Hippocampal formation (tissue), 2 donors: ENCODE data around the gene HAUS6.
"Not testable (repeated sequence)": the region's sequence is repeated elsewhere in the genome, so short reads cannot be mapped to it uniquely, and the experiment has no call there.

Source experiments
- DNase-seq, 2 donors: peaks; one replicate each; lab custom pipeline; 2025; lab: John Stamatoyannopoulos, UW

Gene HAUS6

GRCh38 chr9:19102631-19103345 is at the start of gene HAUS6:
HAUS6 (minus strand) TSS chr9:19102904; CDS start chr9:19102651, 253 bp downstream.
- DNase-seq: peak; percentile 94 to 95

- DNase-seq: not testable (repeated sequence)
Observed at GRCh38 chr9:19152160-19152498, 49.4 kb upstream of the HAUS6 start.

GRCh38 chr9:19151425-19152159 is 48.9 kb upstream of the HAUS6 start:
- DNase-seq: no peak

GRCh38 chr9:19149230-19149629 is 46.5 kb upstream of the HAUS6 start:
- no peak for DNase-seq

DNA sequence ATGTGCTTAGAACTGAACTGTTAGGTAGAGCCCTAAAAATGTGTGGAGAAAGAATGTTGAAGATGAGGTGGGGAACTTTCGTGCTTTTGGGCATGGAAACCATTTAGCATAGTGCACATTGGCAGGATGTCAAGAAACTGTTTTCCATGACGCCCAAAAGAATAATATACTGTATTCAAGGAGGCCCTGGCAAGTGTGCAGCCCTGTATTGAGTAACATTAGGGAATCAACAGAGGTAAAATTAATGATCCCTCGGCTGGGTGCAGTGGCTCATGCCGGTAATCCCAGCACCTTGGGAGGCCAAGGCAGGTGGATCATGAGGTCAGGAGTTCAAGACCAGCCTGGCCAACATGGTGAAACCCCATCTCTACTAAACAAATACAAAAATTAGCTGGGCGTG is 45.5 kb upstream of the HAUS6 start:
- no peak for DNase-seq

DNA sequence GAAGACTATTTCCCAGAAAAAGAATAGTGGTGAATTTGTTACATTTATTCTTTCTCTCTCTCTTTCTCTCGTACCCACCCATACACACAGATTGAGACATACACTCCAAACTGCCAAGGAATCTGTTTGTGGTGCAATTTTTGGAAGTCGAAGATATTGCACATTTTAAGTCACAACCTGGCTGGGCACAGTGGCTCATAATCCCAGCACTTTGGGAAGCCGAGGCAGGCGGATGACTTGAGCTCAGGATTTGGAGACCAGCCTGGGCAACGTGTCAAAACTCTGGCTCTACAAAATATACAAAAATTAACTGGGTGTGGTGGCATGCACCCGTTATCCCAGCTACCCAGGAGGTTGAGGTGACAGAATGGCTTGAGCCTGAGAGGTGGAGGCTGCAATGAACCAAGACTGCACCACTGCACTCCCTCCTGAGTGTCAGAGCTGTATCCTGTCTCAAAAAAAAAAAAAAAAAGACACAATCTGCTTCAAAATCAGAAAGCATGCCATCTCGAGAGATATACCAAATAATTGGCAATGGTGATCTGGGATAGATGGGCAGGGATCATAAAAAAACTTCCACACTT is 43.8 kb upstream of the HAUS6 start:
- no peak for DNase-seq

GRCh38 chr9:19145881-19146280 is 43.2 kb upstream of the HAUS6 start:
- DNase-seq: no peak

DNA sequence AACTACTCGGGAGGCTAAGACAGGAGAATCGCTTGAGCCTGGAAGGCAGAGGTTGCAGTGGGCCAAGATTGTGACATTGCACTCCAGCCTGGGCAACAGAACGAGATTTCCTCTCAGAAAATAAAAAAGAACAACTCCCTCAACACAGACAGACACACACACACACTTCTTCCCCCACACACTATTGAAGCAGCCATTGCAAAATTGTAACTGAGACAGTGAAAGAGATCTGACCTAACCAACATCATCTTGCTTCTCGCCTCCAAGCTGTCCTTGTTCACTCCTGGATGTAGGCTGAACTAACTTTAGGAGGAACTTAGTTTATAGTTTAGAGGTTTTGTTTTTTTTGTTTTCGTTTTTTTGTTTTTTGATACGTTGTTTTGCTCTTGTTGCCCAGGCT is 37.6 kb upstream of the HAUS6 start:
- no peak for DNase-seq

DNA sequence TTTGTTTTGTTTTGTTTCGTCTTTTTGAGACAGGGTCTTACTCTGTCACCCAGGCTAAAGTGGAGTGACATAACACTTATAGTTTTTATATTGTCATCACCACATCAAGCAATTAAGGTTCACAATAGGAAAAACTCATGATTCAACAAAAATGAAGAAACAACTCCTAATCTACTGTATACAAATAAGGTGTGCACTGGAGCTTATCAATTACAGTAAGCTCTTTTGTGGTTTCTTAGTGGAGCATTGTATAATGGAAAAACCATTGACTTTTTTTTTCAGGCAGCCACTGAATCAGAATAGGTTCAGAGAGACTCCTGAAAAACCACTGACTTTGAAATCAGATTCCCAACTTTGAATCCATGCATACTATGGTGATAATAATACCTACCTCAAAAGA is 35.4 kb upstream of the HAUS6 start:
- DNase-seq: no peak

GRCh38 chr9:19137282-19137681 is 34.6 kb upstream of the HAUS6 start:
- no peak for DNase-seq

DNA sequence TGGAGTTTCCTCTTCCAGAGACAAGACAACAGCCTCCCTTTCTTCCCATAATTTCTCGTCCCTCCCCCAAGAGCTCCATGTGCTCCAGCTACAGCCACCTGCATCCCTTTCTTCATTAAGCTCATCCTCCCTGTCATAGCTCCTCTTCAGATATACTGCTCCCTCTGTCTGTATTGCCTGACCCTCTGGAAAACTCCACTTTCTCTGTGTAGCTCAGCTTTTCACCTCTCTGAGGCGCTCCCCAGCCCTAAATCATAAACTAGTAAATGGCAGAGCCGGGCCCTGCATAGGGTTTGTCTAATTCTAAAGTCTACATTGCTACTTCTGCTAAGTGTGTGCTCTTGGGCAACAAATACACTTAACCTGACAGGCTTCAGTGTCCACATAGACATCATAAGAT is 33.4 kb upstream of the HAUS6 start:
- DNase-seq: no peak

DNA sequence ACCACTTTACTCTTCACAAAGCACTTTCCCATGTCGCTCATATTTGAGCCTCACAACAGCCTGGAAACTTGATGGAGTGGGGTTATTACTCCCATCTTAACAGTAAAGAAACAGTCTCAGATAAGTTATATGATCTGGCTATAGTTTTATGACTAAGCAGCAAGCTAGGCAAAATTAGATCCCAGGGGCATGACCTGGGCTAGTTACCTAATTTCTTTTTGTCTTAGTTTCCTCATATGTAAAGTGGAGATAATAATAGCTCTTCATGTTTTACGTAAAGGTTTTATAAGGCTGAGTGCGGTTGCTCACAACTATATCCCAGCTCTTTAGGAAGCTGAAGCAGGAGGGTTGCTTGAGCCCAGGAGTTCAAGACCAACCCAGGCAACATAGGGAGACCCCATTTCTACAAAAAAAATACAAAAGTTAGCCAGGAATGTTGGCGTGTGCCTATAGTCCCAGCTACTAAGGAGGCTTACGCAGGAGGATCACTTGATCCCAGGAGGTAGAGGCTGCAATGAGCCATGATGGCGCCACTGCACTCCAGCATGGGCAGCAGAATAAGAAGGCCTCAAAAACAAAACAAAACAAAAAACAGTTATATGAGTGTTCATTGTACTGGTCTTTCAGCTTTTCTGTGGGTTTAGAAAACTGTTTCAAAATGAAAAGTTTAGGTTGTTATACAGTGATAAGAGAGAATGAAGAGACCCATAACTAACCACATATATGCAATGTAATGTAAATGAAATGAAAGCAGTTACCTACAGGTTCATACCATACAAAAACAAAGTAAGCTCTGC is 31.0 kb upstream of the HAUS6 start:
- no peak for DNase-seq

GRCh38 chr9:19130436-19130835 is 27.7 kb upstream of the HAUS6 start:
- no peak for DNase-seq

DNA sequence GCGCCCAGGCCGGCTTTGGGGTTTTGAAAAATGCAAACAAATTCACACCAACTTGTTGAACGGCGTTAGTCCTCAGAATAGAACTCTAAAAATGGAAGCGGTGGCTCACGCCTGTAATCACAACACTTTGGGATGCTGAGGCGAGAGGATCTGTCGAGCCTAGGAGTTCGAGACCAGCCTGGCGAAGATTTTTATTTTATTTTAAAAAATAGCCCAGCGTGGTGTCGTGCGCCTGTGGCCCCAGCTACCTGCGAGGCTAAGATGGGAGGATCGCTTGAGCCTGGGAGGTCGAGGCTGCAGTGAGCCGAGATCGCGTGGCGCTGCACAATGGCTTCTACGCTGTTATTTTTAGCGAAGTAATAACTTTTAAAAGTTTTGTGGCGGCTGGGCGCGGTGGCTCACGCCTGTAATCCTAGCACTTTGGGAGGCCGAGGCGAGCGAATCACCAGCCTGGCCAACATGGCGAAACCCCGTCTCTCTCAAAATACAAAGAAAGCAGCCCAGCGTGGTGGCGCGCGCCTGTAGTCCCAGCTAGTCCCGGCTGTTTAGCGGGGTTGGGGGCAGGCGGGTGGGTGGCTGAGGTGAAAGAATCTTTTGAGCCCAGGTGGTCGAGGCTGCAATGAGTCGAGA is 25.3 kb upstream of the HAUS6 start:
- DNase-seq: peak in 1 of 2 donors; percentile 22

- no peak for DNase-seq
Observed at GRCh38 chr9:19124430-19124793, 21.7 kb upstream of the HAUS6 start.

DNA sequence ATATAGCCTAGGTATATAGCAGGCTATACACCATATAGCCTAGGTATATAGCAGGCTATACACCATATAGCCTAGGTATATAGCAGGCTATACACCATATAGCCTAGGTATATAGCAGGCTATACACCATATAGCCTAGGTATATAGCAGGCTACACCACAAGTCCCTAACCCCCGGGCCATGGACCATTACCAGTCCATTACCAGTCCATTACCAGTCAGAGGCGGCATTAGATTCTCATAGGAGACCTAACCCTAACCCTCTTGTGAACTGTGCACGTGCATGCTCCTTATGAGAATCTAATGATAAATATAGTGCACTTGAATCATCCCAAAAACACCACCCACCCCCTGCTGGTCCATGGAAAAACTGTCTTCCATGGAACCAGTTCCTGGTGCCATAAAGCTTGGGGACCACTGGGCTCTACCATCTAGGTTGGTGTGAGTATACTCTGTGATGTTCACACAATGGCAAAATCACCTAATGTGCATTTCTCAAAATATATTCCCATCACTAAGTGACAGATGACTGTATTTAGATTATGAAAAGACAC is 19.9 kb upstream of the HAUS6 start:
- DNase-seq: no peak

DNA sequence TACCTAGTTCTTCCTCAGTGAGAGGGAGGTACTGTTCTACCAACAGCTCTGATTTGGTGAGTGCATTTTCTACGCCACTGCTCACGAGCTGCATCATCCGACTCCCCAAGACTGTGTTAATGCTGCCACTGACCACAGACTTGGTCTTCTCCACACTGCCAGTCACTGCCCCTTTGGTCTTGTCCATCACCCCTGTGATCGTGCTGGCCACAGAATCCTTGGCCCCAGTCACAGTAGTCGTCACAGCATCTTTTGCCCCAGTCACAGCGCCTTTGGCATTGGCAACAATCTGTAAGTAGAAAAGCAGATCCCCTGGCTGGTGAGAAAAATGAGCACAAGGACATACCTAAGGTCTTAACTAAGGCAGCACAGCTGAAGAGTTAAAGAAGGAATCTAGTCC is 18.2 kb upstream of the HAUS6 start:
- DNase-seq: no peak

DNA sequence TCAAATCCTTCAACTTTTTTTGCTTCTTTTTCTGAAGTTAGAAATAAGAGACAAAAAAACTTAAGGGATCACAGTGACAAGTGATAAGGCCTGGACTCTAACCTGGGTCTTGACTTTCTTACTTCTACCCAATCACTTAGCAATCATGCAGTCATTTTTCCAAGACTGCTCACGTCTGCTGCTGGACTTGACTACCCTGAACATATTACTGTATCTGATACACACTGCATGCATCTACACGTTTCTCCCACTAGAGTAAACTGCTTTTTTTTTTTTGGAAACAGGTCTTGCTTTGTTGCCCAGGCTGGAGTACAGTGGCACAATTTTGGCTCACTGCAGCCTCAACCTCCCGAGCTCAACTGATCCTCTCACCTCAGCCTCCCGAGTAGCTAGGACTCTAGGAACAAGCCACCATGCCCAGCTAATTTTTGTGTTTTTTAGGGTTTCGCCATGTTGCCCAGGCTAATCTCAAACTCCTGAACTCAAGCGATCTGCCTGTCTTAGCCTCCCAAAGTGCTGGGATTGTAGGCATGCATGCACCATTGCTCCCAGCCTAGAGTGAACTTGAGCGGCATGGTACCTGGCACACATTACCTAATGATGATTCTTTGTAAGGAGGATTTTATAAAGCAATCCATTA is 17.2 kb upstream of the HAUS6 start:
- no peak for DNase-seq

DNA sequence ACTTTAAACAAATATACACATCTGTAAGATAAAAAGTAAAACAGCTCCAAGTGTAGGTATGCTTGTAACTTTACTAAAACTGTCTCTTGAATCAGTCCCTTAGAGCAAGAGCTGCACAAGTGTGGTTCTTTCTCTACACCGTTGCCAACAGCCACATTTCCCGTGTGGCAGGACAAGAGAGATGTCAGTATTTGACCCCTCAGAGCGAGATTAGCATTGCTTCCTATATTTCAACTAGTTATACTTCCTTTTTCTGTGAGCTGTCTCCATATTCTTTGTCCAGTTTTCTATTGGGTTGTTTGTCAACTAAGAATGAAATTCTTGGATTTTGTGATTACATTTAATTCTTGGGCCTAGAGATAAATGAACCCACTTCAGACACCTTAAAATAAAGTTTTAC is 16.5 kb upstream of the HAUS6 start:
- no peak for DNase-seq

DNA sequence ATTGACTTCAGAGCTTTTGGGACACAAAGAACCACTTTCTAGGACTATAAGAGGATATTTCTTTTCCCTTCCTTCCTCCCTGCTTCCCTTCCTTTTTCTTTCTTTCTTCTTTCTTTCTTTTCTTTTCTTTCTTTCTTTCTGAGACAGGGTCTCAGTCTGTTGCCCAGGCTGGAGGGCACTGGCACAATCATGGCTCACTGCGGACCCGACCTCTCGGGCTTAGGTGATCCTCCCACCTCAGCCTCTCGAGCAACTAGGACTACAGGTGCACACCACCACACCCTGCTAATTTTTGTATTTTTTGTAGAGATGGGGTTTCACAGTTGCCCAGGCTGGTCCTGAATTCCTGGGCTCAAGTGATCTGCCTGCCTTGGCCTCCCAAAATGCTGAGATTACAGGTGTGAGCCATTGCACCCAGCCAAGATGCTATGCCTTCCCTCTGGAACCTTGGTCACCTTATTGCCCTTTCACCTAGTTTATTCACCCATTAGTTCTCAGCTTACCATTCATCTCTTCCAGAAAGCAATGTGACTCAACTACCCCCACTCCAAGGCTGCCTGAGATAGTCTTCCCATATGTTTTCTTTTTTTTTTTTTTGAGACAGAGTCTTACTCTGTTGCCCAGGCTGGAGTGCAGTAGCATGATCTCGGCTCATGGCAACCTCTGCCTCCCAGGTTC is 14.5 kb upstream of the HAUS6 start:
- DNase-seq: no peak
